Measurements from ENCODE around the gene SYT1.

SYT1 gene

GRCh38 chr12:79380402-79380801 is 515.8 kb downstream of the SYT1 start:
- H3K9me3 Mint-ChIP-seq = no peaks in the 10 kb centered on the region
- no peaks in the 10 kb centered on the region for H3K36me3 Mint-ChIP-seq (ENCODE audit: low read depth)
- H3K4me1 Mint-ChIP-seq (ENCODE audit: low read depth) = no peaks in the 10 kb centered on the region
- no peak overlapping the region for H3K4me3 Mint-ChIP-seq
- H3K27ac Mint-ChIP-seq = no peak overlapping the region
- DNase-seq (ENCODE audit: low spot score) = no peak
- no peaks in the 10 kb centered on the region for H3K27me3 Mint-ChIP-seq (ENCODE audit: low read depth)

GRCh38 chr12:79381248-79382208 is 517.0 kb downstream of the SYT1 start:
- H3K36me3 Mint-ChIP-seq (ENCODE audit: low read depth) = no peaks in the 10 kb centered on the region
- no peak overlapping the region for H3K4me3 Mint-ChIP-seq
- no peaks in the 10 kb centered on the region for H3K9me3 Mint-ChIP-seq
- no peaks in the 10 kb centered on the region for H3K27me3 Mint-ChIP-seq (ENCODE audit: low read depth)
- H3K4me1 Mint-ChIP-seq (ENCODE audit: low read depth) = no peaks in the 10 kb centered on the region
- H3K27ac Mint-ChIP-seq = no peak overlapping the region
- DNase-seq (ENCODE audit: low spot score) = no peak

- Mint-ChIP-seq H3K27me3 (ENCODE audit: low read depth) (no peaks in the 10 kb centered on the region), H3K36me3 (ENCODE audit: low read depth) (no peaks in the 10 kb centered on the region), H3K4me3 (no peak overlapping the region), H3K9me3 (no peaks in the 10 kb centered on the region), H3K27ac (no peak overlapping the region), H3K4me1 (ENCODE audit: low read depth) (no peaks in the 10 kb centered on the region)
- no peak for DNase-seq (ENCODE audit: low spot score)
Observed at GRCh38 chr12:79384551-79384950, 520.0 kb downstream of the SYT1 start.

GRCh38 chr12:79388011-79388410 is 523.4 kb downstream of the SYT1 start:
- Mint-ChIP-seq H3K27me3 (ENCODE audit: low read depth) (no peaks in the 10 kb centered on the region), H3K27ac (no peak overlapping the region), H3K9me3 (no peaks in the 10 kb centered on the region)

GRCh38 chr12:79393842-79394241 is 529.3 kb downstream of the SYT1 start:
- no peak for DNase-seq (ENCODE audit: low spot score)
- no peaks in the 10 kb centered on the region for H3K4me1 Mint-ChIP-seq (ENCODE audit: low read depth)
- no peak overlapping the region for H3K4me3 Mint-ChIP-seq
- H3K36me3 Mint-ChIP-seq (ENCODE audit: low read depth) = no peaks in the 10 kb centered on the region
- H3K27ac Mint-ChIP-seq = no peak overlapping the region
- H3K9me3 Mint-ChIP-seq = no peaks in the 10 kb centered on the region
- H3K27me3 Mint-ChIP-seq (ENCODE audit: low read depth) = no peaks in the 10 kb centered on the region

More at GRCh38 chr12:79388011-79388410, 523.4 kb downstream of the SYT1 start:
- Mint-ChIP-seq H3K4me1 (ENCODE audit: low read depth) (no peaks in the 10 kb centered on the region), H3K36me3 (ENCODE audit: low read depth) (no peaks in the 10 kb centered on the region), H3K4me3 (no peak overlapping the region)
- no peak for DNase-seq (ENCODE audit: low spot score)

- Mint-ChIP-seq H3K27me3 (ENCODE audit: low read depth) (no peaks in the 10 kb centered on the region), H3K4me1 (ENCODE audit: low read depth) (no peaks in the 10 kb centered on the region), H3K4me3 (no peak overlapping the region), H3K27ac (no peak overlapping the region), H3K36me3 (ENCODE audit: low read depth) (no peaks in the 10 kb centered on the region), H3K9me3 (no peaks in the 10 kb centered on the region)
- DNase-seq (ENCODE audit: low spot score) = no peak
Observed at GRCh38 chr12:79397609-79398008, 533.0 kb downstream of the SYT1 start.

GRCh38 chr12:79400481-79400880 is 535.9 kb downstream of the SYT1 start:
- no peaks in the 10 kb centered on the region for H3K9me3 Mint-ChIP-seq
- H3K36me3 Mint-ChIP-seq (ENCODE audit: low read depth) = no peaks in the 10 kb centered on the region

GRCh38 chr12:79402606-79403005 is 538.0 kb downstream of the SYT1 start:
- DNase-seq (ENCODE audit: low spot score) = no peak
- Mint-ChIP-seq H3K9me3 (no peaks in the 10 kb centered on the region), H3K27ac (no peak overlapping the region), H3K27me3 (ENCODE audit: low read depth) (no peaks in the 10 kb centered on the region), H3K4me1 (ENCODE audit: low read depth) (no peaks in the 10 kb centered on the region), H3K36me3 (ENCODE audit: low read depth) (no peaks in the 10 kb centered on the region), H3K4me3 (no peak overlapping the region)

More at GRCh38 chr12:79400481-79400880, 535.9 kb downstream of the SYT1 start:
- DNase-seq (ENCODE audit: low spot score) = no peak
- Mint-ChIP-seq H3K27me3 (ENCODE audit: low read depth) (no peaks in the 10 kb centered on the region), H3K27ac (no peak overlapping the region), H3K4me1 (ENCODE audit: low read depth) (no peaks in the 10 kb centered on the region), H3K4me3 (no peak overlapping the region)

GRCh38 chr12:79406993-79407392 is 542.4 kb downstream of the SYT1 start:
- no peaks in the 10 kb centered on the region for H3K27me3 Mint-ChIP-seq (ENCODE audit: low read depth)
- no peak overlapping the region for H3K4me3 Mint-ChIP-seq
- no peaks in the 10 kb centered on the region for H3K4me1 Mint-ChIP-seq (ENCODE audit: low read depth)
- no peak overlapping the region for H3K27ac Mint-ChIP-seq
- DNase-seq (ENCODE audit: low spot score) = no peak
- H3K36me3 Mint-ChIP-seq (ENCODE audit: low read depth) = no peaks in the 10 kb centered on the region
- no peaks in the 10 kb centered on the region for H3K9me3 Mint-ChIP-seq

GRCh38 chr12:79407671-79408622 is 543.4 kb downstream of the SYT1 start:
- Mint-ChIP-seq H3K9me3 (no peaks in the 10 kb centered on the region), H3K27ac (no peak overlapping the region), H3K27me3 (ENCODE audit: low read depth) (no peaks in the 10 kb centered on the region), H3K4me3 (no peak overlapping the region), H3K4me1 (ENCODE audit: low read depth) (no peaks in the 10 kb centered on the region), H3K36me3 (ENCODE audit: low read depth) (no peaks in the 10 kb centered on the region)
- no peak for DNase-seq (ENCODE audit: low spot score)

GRCh38 chr12:79408689-79409088 is 544.1 kb downstream of the SYT1 start:
- Mint-ChIP-seq H3K36me3 (ENCODE audit: low read depth) (no peaks in the 10 kb centered on the region), H3K9me3 (no peaks in the 10 kb centered on the region), H3K4me3 (no peak overlapping the region), H3K4me1 (ENCODE audit: low read depth) (no peaks in the 10 kb centered on the region), H3K27ac (no peak overlapping the region), H3K27me3 (ENCODE audit: low read depth) (no peaks in the 10 kb centered on the region)
- DNase-seq (ENCODE audit: low spot score) = no peak

- no peak for DNase-seq (ENCODE audit: low spot score)
- Mint-ChIP-seq H3K4me3 (no peak overlapping the region), H3K36me3 (ENCODE audit: low read depth) (no peaks in the 10 kb centered on the region), H3K9me3 (no peaks in the 10 kb centered on the region), H3K27ac (no peak overlapping the region), H3K27me3 (ENCODE audit: low read depth) (no peaks in the 10 kb centered on the region), H3K4me1 (ENCODE audit: low read depth) (no peaks in the 10 kb centered on the region)
Observed at GRCh38 chr12:79409562-79409961, 545.0 kb downstream of the SYT1 start.

GRCh38 chr12:79411791-79412190 is 547.2 kb downstream of the SYT1 start:
- DNase-seq (ENCODE audit: low spot score) = no peak
- Mint-ChIP-seq H3K4me3 (no peak overlapping the region), H3K4me1 (ENCODE audit: low read depth) (no peaks in the 10 kb centered on the region), H3K9me3 (no peaks in the 10 kb centered on the region), H3K27me3 (ENCODE audit: low read depth) (no peaks in the 10 kb centered on the region), H3K36me3 (ENCODE audit: low read depth) (no peaks in the 10 kb centered on the region), H3K27ac (no peak overlapping the region)

GRCh38 chr12:79413796-79414195 is 549.2 kb downstream of the SYT1 start:
- H3K27me3 Mint-ChIP-seq (ENCODE audit: low read depth) = no peaks in the 10 kb centered on the region
- H3K4me1 Mint-ChIP-seq (ENCODE audit: low read depth) = no peaks in the 10 kb centered on the region
- no peak for DNase-seq (ENCODE audit: low spot score)
- no peak overlapping the region for H3K27ac Mint-ChIP-seq
- H3K36me3 Mint-ChIP-seq (ENCODE audit: low read depth) = no peaks in the 10 kb centered on the region
- H3K4me3 Mint-ChIP-seq = no peak overlapping the region
- no peaks in the 10 kb centered on the region for H3K9me3 Mint-ChIP-seq
